ENCODE measurements around the gene IQSEC2. TPM values are rescaled to one million over a fixed set of nuclear protein-coding genes. Genes with fewer than 3 reads are reported as not detected.

The IQSEC2 gene
- total and polyA plus RNA-seq, 2 of the 13 experiments (the other 11 are each of a cell fraction or from before 2014, with no cell fraction given), result 0.13 to 0.21 TPM

- peak; percentile 62 for TF ChIP-seq CREB1 (IDR thresholded peaks at IDR 0.05)
- TF ChIP-seq CREB1 (CRISPR knock-in tag; IDR thresholded peaks at IDR 0.05), result peak; percentile 70
- TF ChIP-seq CHD4 (IDR thresholded peaks at IDR 0.05; ENCODE audit: borderline replicate concordance, low read length), result no peak
- peak; percentile 93 for TF ChIP-seq ASH2L (IDR thresholded peaks at IDR 0.05; ENCODE audit: insufficient read length, low read depth, low read length)
- TF ChIP-seq TARDBP (CRISPR knock-in tag; IDR thresholded peaks at IDR 0.05), result peak; percentile 32; the same call in 1 of the 2 replicates
- no peak for TF ChIP-seq ATF5 (CRISPR knock-in tag; IDR thresholded peaks at IDR 0.05; ENCODE audit: low read depth)
- TF ChIP-seq ZNF878 (CRISPR knock-in tag; IDR thresholded peaks at IDR 0.05), result no peak
- TF ChIP-seq ZFY (CRISPR knock-in tag; IDR thresholded peaks at IDR 0.05), result peak; percentile 90
- no peak for TF ChIP-seq ZNF468 (CRISPR knock-in tag; IDR thresholded peaks at IDR 0.05)
- peak; percentile 43; the same call in 1 of the 3 replicates for TF ChIP-seq MXI1 (IDR thresholded peaks at IDR 0.05; ENCODE audit: borderline replicate concordance, low read depth, low read length)
- TF ChIP-seq MYPOP (CRISPR knock-in tag; IDR thresholded peaks at IDR 0.05), result 0 out of 2 replicates have a peak, but pooled peaks have one; percentile 48
- no peak for TF ChIP-seq TRIM22 (IDR thresholded peaks at IDR 0.05)
- TF ChIP-seq ZNF7 (CRISPR knock-in tag; IDR thresholded peaks at IDR 0.05), result no peak
- TF ChIP-seq ZNF879 (CRISPR knock-in tag; IDR thresholded peaks at IDR 0.05), result no peak
- TF ChIP-seq CREM (IDR thresholded peaks at IDR 0.05), result peak; percentile 65
- TF ChIP-seq CREM (CRISPR knock-in tag; IDR thresholded peaks at IDR 0.05), result no peak
- no peak for TF ChIP-seq NR3C1 (CRISPR knock-in tag; IDR thresholded peaks at IDR 0.05)
- TF ChIP-seq ZNF768 (CRISPR knock-in tag; IDR thresholded peaks at IDR 0.05), result peak; percentile 31; the same call in 1 of the 2 replicates
- no peak for TF ChIP-seq ZNF431 (CRISPR knock-in tag; IDR thresholded peaks at IDR 0.05; ENCODE audit: borderline replicate concordance, low read depth)
- no peak for TF ChIP-seq ZNF780A (CRISPR knock-in tag; IDR thresholded peaks at IDR 0.05)
- no peak for TF ChIP-seq HNRNPLL (IDR thresholded peaks at IDR 0.05; ENCODE audit: low read depth, low read length, poor library complexity, severe bottlenecking)
- no peak for TF ChIP-seq ZNF563 (CRISPR knock-in tag; IDR thresholded peaks at IDR 0.05)
- no peak for TF ChIP-seq EHMT2 (IDR thresholded peaks at IDR 0.05; ENCODE audit: borderline replicate concordance, low read depth, low read length)
- peak; percentile 37; the same call in 1 of the 2 replicates for TF ChIP-seq ZNF543 (CRISPR knock-in tag; IDR thresholded peaks at IDR 0.05)
- no peak for TF ChIP-seq HOXA7 (CRISPR knock-in tag; IDR thresholded peaks at IDR 0.05)
- TF ChIP-seq XBP1 (CRISPR knock-in tag; IDR thresholded peaks at IDR 0.05), result no peak
Observed at GRCh38 chrX:53224860-53225797, 56.3 kb downstream of the IQSEC2 start, which contains the start of gene KDM5C (continued).
